Chondrocyte (in vitro differentiated cells): ENCODE measurements around the gene DIS3L2. TPM values are rescaled to one million over a fixed set of nuclear protein-coding genes. Genes with fewer than 3 reads are reported as not detected.
"Not testable (repeated sequence)": the region's sequence is repeated elsewhere in the genome, so short reads cannot be mapped to it uniquely, and the experiment has no call there.

ENCODE experiments used
- DNase-seq: peaks from one replicate; pipeline ENCODE4 v3.0.0; 2021; ENCODE audit warnings: mixed read lengths, low spot score
- H3K27ac Mint-ChIP-seq: one replicate; pipeline ENCODE4 v1.8.0; 2021; ENCODE audit warnings: mild to moderate bottlenecking, moderate library complexity, mixed read lengths; ENCODE audit not compliant: unreplicated experiment
- H3K27me3 Mint-ChIP-seq: 2 replicates; pipeline ENCODE4 v1.8.0; 2021; ENCODE audit warnings: low read depth, mixed read lengths
- H3K36me3 Mint-ChIP-seq: 2 replicates; pipeline ENCODE4 v1.8.0; 2021; ENCODE audit warnings: low read depth, mixed read lengths
- H3K4me1 Mint-ChIP-seq: 2 replicates; pipeline ENCODE4 v1.8.0; 2021; ENCODE audit warnings: low read depth, mild to moderate bottlenecking, mixed read lengths
- H3K4me3 Mint-ChIP-seq: one replicate; pipeline ENCODE4 v1.8.0; 2021; ENCODE audit warnings: mild to moderate bottlenecking, moderate library complexity, mixed read lengths; ENCODE audit not compliant: unreplicated experiment
- H3K9me3 Mint-ChIP-seq: 2 replicates; pipeline ENCODE4 v1.8.0; 2021; ENCODE audit warnings: low read depth, mixed read lengths
- CTCF ChIP-seq: fragments of 200-600 bp; sonication (generic); IDR thresholded peaks from 2 replicates; pipeline ENCODE4 v1.5.0; 2021; ENCODE audit warnings: antibody characterized with exemption, mild to moderate bottlenecking, moderate library complexity
- total RNA-seq: library from RNA; stranded (reverse); gene quantifications from 3 replicates; pipeline ENCODE4 v1.2.1, GENCODE V29; 2021

DIS3L2 gene
- total RNA-seq, 1 donor from 2014 or later = 17.5 TPM

DNA sequence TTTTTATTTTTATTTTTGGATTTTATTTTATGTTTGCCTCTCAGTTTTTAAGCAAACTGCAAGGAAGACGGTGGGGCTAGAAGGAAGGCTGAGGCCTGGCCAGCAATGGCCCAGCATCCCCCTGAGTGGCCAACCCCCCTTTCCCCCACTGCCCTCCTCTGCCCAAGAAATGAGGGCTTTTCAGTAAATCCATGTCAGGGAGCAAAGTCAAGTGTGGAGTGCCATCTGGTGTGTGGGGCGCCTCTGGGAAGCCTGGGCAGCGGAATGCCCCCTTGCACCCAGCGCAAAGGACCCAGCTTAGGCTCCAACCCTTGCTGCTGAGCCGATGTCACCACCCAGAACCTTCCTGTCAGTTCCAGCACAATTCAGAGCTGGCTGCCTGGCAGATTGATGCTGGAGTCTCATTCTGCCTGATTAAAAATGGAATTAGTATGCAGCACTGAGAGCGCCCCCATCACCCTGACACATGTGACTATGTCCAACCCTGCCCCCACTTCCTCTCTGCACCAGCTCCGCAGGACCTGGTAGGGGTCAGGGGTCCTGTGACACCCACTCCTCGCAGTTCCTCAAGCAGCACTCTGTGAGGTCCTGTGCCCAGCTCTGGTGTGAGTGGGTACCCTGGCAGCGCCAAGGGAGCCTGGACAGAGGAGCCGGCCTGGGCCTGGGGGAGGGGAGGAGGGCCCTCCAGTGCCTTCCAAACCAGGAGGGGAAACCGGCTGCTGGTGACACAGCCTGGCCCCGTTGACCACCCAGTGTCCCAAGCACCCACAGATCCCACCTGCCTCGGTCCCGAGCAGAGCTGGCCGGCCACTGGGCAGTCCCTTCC lies 407.8 kb downstream of the DIS3L2 start:
- Mint-ChIP-seq H3K36me3 (no peaks in the 10 kb centered on the region), H3K9me3 (no peaks in the 10 kb centered on the region)
- TF ChIP-seq CTCF = no peak

GRCh38 chr2:232370007-232370406 lies 408.5 kb downstream of the DIS3L2 start:
- H3K4me3 Mint-ChIP-seq, H3K27ac Mint-ChIP-seq, H3K4me1 Mint-ChIP-seq, H3K27me3 Mint-ChIP-seq, H3K36me3 Mint-ChIP-seq, H3K9me3 Mint-ChIP-seq: not testable (repeated sequence)
- peak; percentile 38 for DNase-seq

More for the DNA sequence above, 407.8 kb downstream of the DIS3L2 start:
- no peak overlapping the region for H3K27ac Mint-ChIP-seq
- peak; percentile 61 for DNase-seq
- H3K4me1 Mint-ChIP-seq = peaks cover 4% of the 10 kb centered on the region
- no peaks in the 10 kb centered on the region for H3K27me3 Mint-ChIP-seq
- no peak overlapping the region for H3K4me3 Mint-ChIP-seq

DNA sequence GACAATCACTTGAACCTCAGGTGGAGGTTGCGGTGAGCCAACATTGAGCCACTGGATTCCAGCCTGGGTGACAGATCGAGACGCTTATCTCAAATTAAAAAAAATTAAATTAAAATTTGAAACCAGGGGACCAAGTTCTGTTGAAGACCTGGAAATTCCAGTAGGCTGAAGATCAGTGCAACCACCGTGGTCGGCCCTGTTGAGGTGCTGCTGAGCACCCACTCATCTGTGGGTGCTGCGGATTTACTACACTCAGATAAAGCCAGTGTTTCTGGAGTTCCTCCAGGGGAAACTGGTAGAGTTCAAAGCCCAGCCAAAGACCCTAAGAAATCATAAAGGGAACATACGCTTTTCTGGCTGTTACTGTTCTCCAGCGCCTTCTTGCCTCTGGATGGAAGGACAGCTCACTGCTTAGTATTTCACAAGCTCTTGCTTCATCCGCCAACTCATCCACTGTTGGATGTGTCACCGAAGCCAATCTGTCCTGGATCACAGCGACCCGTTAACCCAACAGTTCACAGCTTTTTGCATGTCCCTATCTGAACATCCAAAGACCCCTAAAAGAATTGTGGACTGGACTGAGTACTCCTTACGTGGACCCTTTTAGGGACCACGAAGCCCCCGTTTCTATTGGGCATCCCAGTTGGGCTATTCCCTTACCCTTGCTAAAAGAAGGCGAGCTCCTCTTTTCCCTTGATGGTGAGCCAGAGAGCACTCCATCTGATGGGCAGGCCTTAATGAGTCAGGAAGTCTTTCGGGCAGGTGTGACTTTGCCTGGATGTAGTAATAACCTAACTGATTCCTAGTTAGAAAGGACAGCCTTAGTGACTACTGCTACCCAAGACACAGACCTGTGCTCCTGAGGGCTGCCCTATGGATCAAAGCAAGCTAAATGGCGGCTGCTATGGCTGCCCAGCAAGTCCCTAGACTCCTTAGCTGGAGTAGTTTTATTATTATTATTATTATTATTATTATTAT lies 411.0 kb downstream of the DIS3L2 start:
- Mint-ChIP-seq H3K4me3 (no peak overlapping the region), H3K27me3 (peaks cover 4% of the 10 kb centered on the region), H3K9me3 (no peaks in the 10 kb centered on the region), H3K4me1 (no peaks in the 10 kb centered on the region), H3K27ac (no peak overlapping the region), H3K36me3 (no peaks in the 10 kb centered on the region)
- peak; percentile 33 for DNase-seq
- no peak for TF ChIP-seq CTCF

DNA sequence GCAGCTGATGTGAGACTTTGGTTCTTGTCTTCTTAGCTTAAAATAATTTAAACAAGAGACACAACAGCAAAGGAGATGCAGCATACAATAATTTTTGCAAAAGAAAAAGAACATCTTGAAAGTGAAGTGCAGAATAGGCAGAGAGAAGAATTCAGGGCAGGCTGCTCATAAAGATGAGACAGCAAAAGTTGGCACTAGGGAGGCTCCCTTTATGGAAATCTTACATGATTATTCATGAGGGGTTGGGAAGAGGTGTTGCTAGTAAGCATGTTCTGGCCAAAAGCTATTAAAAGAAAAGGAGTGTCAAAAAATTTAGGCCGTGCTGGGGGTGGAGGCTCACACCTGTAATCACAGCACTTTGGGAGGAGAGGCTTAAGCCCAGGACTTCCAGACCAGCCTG lies 412.8 kb downstream of the DIS3L2 start:
- DNase-seq = no peak
- Mint-ChIP-seq H3K36me3 (no peaks in the 10 kb centered on the region), H3K27ac (no peak overlapping the region), H3K27me3 (peaks cover 5% of the 10 kb centered on the region), H3K4me3 (no peak overlapping the region), H3K4me1 (no peaks in the 10 kb centered on the region), H3K9me3 (no peaks in the 10 kb centered on the region)
- no peak for TF ChIP-seq CTCF

- no peak for DNase-seq
- Mint-ChIP-seq H3K9me3 (no peaks in the 10 kb centered on the region), H3K4me3 (no peak overlapping the region), H3K4me1 (no peaks in the 10 kb centered on the region), H3K27ac (no peak overlapping the region), H3K36me3 (no peaks in the 10 kb centered on the region), H3K27me3 (peaks cover 5% of the 10 kb centered on the region)
- no peak for TF ChIP-seq CTCF
These were observed 413.7 kb downstream of the DIS3L2 start for GRCh38 chr2:232375164-232375563.
